ENCODE measurements around the gene SLMAP. TPM values are rescaled to one million over a fixed set of nuclear protein-coding genes. Genes with fewer than 3 reads are reported as not detected.

SLMAP gene
- total and polyA plus RNA-seq, 2 of the 4 experiments (the other 2 are of a cell fraction) = 15.5 to 26.5 TPM

- no peak overlapping the region for H2AK9ac ChIP-seq (replicated peaks; ENCODE audit: low read depth, low read length, poor library complexity)
- no peak overlapping the region for H3K14ac ChIP-seq (replicated peaks; ENCODE audit: low read depth, low read length)
- no peak overlapping the region for H2BK15ac ChIP-seq (ENCODE audit: low read depth, low read length)
- DNase-seq = no peak
- no peak overlapping the region for H3K27ac ChIP-seq (ENCODE audit: insufficient read depth, low read length)
- H2BK5ac ChIP-seq (ENCODE audit: low read depth, low read length, poor library complexity, severe bottlenecking) = no peak overlapping the region
- intact Hi-C loops (cut with micrococcal nuclease) (no loop called here), in situ Hi-C loops (cut with MboI; ENCODE audit: low sequenced_read_pairs) (no loop called here), dilution Hi-C loops (cut with HindIII; ENCODE audit: low sequenced_read_pairs, unreplicated experiment) (no loop called here)
- no peak overlapping the region for H3K4me3 ChIP-seq (ENCODE audit: insufficient read depth, low read depth, low read length)
- ATAC-seq (ENCODE audit: low read depth) = no peak
- 0 out of 2 replicates have a peak, but pooled peaks cover 2% of the 10 kb centered on the region for H3K4me1 ChIP-seq (ENCODE audit: control insufficient read depth, insufficient read depth, low read length)
- no peaks in the 10 kb centered on the region for H3K27me3 ChIP-seq (ENCODE audit: control insufficient read depth, insufficient read depth, low read length)
- H2BK20ac ChIP-seq (ENCODE audit: low read depth, low read length) = no peak overlapping the region
- H3K36me3 ChIP-seq (ENCODE audit: control insufficient read depth, insufficient read depth, low read length) = peaks cover 3% of the 10 kb centered on the region; the same call in 1 of the 2 replicates
- H2BK120ac ChIP-seq (ENCODE audit: low read depth, low read length) = no peak overlapping the region
- no peak overlapping the region for H3K4ac ChIP-seq (ENCODE audit: low read depth, low read length)
- peaks cover 6% of the 10 kb centered on the region for H4K20me1 ChIP-seq (ENCODE audit: insufficient read depth, low read length)
- TF ChIP-seq MAFK (IDR thresholded peaks at IDR 0.05; ENCODE audit: low read depth, low read length) = no peak
- no peak for TF ChIP-seq BHLHE40 (IDR thresholded peaks at IDR 0.05; ENCODE audit: low read depth, low read length)
- no peak for TF ChIP-seq ELK1 (IDR thresholded peaks at IDR 0.05; ENCODE audit: borderline replicate concordance, low read depth, low read length)
- TF ChIP-seq CEBPB (IDR thresholded peaks at IDR 0.05; ENCODE audit: low read depth, low read length) = no peak
- no peak for TF ChIP-seq MAZ (IDR thresholded peaks at IDR 0.05; ENCODE audit: borderline replicate concordance, low read depth, low read length)
- TF ChIP-seq NFE2L2 (IDR thresholded peaks at IDR 0.05; ENCODE audit: low read depth, low read length) = no peak
- no peak for TF ChIP-seq USF2 (IDR thresholded peaks at IDR 0.05; ENCODE audit: low read depth, low read length)
- TF ChIP-seq POLR2A (IDR thresholded peaks at IDR 0.05; ENCODE audit: low read depth, low read length) = no peak
- no peak for TF ChIP-seq RAD21 (IDR thresholded peaks at IDR 0.05; ENCODE audit: low read length)
- TF ChIP-seq RCOR1 (IDR thresholded peaks at IDR 0.05; ENCODE audit: insufficient replicate concordance, low read length) = no peak
- TF ChIP-seq FOS (IDR thresholded peaks at IDR 0.05; ENCODE audit: low read depth, low read length) = no peak
- no peak for TF ChIP-seq MXI1 (IDR thresholded peaks at IDR 0.05; ENCODE audit: borderline replicate concordance, low read depth, low read length)
- no peak for TF ChIP-seq SMC3 (IDR thresholded peaks at IDR 0.05; ENCODE audit: low read depth, low read length)
- no peak for TF ChIP-seq RFX5 (IDR thresholded peaks at IDR 0.05; ENCODE audit: low read depth, low read length)
- no peak for TF ChIP-seq CTCF (conservative IDR thresholded peaks at IDR 0.05; ENCODE audit: low read depth, low read length)
- TF ChIP-seq CHD1 (IDR thresholded peaks at IDR 0.05; ENCODE audit: low read depth, low read length) = no peak
- ChIA-PET CTCF (interaction anchor here (0.6 kb wide), 1 partner anchor 474 kb away, joined by 3 read pairs; the partner anchor contains the start of genes HTD2 and RPP14), POLR2A (ENCODE audit: unreplicated experiment) (no interaction called here)
- no peak overlapping the region for H4K91ac ChIP-seq (ENCODE audit: insufficient read depth, low read depth, low read length)
- H3K9me3 ChIP-seq (ENCODE audit: control insufficient read depth, insufficient read depth, low read length) = no peaks in the 10 kb centered on the region
- no peak overlapping the region for H4K5ac ChIP-seq (ENCODE audit: low read depth, low read length)
- H3K4me2 ChIP-seq (ENCODE audit: low read depth, low read length) = no peak overlapping the region
- no peak overlapping the region for H3K9ac ChIP-seq (ENCODE audit: low read depth, low read length)
- BruUV-seq (replicated peaks) = no TSS peak
- peaks cover 2% of the 10 kb centered on the region; the same call in 1 of the 2 replicates for H3K9me1 ChIP-seq (ENCODE audit: insufficient read depth, low read length)
- no peak overlapping the region for H2AK5ac ChIP-seq (ENCODE audit: low read depth, low read length)
- no peak overlapping the region for H3K18ac ChIP-seq (ENCODE audit: low read depth, low read length)
- H3K79me1 ChIP-seq (ENCODE audit: low read depth in 1 of 2, low read length in 2 of 2) = peaks cover 17 to 42% of the 10 kb centered on the region in 2 experiments
- no peak overlapping the region for H4K8ac ChIP-seq (ENCODE audit: low read depth in 2 of 2, low read length in 2 of 2)
- no peak overlapping the region for H3K56ac ChIP-seq (ENCODE audit: extremely low read depth, insufficient read depth, low read length)
- no peak overlapping the region for H3K23ac ChIP-seq (ENCODE audit: low read depth, low read length)
- H2AFZ ChIP-seq (replicated peaks; ENCODE audit: low read length, poor library complexity) = no peak overlapping the region
Measured at GRCh38 chr3:57832486-57832885, 76.4 kb downstream of the SLMAP start.
